ENCODE measurements around the gene ACAP2.
"Not testable (repeated sequence)": the region's sequence is repeated elsewhere in the genome, so short reads cannot be mapped to it uniquely, and the experiment has no call there.

The ACAP2 gene

DNA sequence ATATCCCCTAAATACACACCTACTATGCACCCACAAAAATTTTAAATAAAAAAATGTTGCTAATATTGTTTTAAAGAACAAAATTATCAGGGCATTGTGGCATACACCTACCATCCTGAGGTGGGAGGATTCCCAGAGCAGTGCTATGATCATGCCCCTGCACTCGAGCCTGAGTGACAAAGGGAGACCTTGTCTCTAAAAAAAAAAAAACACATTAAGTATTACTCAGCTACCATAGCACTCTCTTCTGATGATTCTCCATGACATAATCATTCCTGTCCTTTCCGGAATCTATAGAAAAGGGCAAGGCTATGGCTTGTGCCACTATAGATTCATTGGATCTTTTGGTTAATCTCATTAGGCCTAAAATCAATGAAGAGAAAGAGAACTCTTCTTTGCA lies 77.4 kb downstream of the ACAP2 start:
- no peak overlapping the region for H3K9ac ChIP-seq (ENCODE audit: low read length)
- H3K4me1 ChIP-seq (ENCODE audit: control insufficient read depth in 1 of 2, insufficient read depth in 2 of 2, low read length in 2 of 2): no peaks in the 10 kb centered on the region
- H3K4me2 ChIP-seq (ENCODE audit: low read length): no peak overlapping the region
- no peak overlapping the region for H3K27ac ChIP-seq (ENCODE audit: low read depth, low read length)
- no CpG with 5 or more reads among the region's 2 CpGs for WGBS (ENCODE audit: extremely low coverage, insufficient coverage, insufficient read length)
- no peaks in the 10 kb centered on the region for H3K79me2 ChIP-seq (ENCODE audit: control insufficient read depth, insufficient read depth, low read length, poor library complexity)
- H4K8ac ChIP-seq (ENCODE audit: low read depth, low read length): no peak overlapping the region
- no peak overlapping the region for H3K4me3 ChIP-seq (ENCODE audit: low read depth, low read length)
- peaks cover 0 to under 1% of the 10 kb centered on the region in 2 experiments for H3K36me3 ChIP-seq (ENCODE audit: control insufficient read depth in 1 of 2, insufficient read depth in 2 of 2, low read length in 2 of 2)
- H4K91ac ChIP-seq (ENCODE audit: low read depth, low read length): no peak overlapping the region
- H2AK5ac ChIP-seq (ENCODE audit: low read length): no peak overlapping the region
- no peaks in the 10 kb centered on the region for H3K9me3 ChIP-seq (ENCODE audit: insufficient read depth, low read depth, low read length)
- no peaks in the 10 kb centered on the region for H3K79me1 ChIP-seq (ENCODE audit: low read length)
- H2BK5ac ChIP-seq (ENCODE audit: low read depth, low read length, poor library complexity): no peak overlapping the region
- no peak overlapping the region for H3K14ac ChIP-seq (ENCODE audit: low read length)
- H2AFZ ChIP-seq (ENCODE audit: insufficient read depth, low read length, poor library complexity): no peak overlapping the region
- no peak overlapping the region for H2BK12ac ChIP-seq (ENCODE audit: low read length)
- H2BK120ac ChIP-seq (ENCODE audit: insufficient read depth, low read length, poor library complexity): no peak overlapping the region
- no peak overlapping the region for H3K4ac ChIP-seq (ENCODE audit: low read depth, low read length)
- H3K23ac ChIP-seq (ENCODE audit: low read length): no peak overlapping the region
- no peak overlapping the region for H3K18ac ChIP-seq (ENCODE audit: low read length)
- no peaks in the 10 kb centered on the region for H3K27me3 ChIP-seq (ENCODE audit: insufficient read depth, low read length)
- no peak for DNase-seq
- H4K12ac ChIP-seq (ENCODE audit: low read depth, low read length): no peak overlapping the region

DNA sequence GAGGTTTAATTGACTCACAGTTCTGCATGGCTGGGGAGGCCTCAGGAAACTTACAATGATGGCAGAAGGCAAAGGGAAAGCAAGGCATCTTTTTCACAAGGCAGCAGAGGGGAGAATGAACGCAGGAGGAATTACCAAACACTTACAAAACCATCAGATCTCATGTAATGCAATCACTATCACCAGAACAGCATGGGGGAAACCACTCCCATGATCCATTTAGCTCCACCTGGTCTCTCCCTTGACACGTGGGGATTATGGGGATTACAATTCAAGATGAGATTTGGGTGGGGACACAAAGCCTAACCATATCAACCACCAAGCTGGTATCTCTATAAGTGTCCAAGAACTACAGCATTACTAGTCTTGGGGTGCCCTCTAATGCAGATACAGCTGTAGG lies 85.0 kb downstream of the ACAP2 start:
- not testable (repeated sequence) for H3K9ac ChIP-seq (ENCODE audit: low read length); H2BK5ac ChIP-seq (ENCODE audit: low read depth, low read length, poor library complexity); H4K8ac ChIP-seq (ENCODE audit: low read depth, low read length); H3K79me1 ChIP-seq (ENCODE audit: low read length); H3K4ac ChIP-seq (ENCODE audit: low read depth, low read length); H3K36me3 ChIP-seq (ENCODE audit: control insufficient read depth in 1 of 2, insufficient read depth in 2 of 2, low read length in 2 of 2); H3K23ac ChIP-seq (ENCODE audit: low read length); H3K79me2 ChIP-seq (ENCODE audit: control insufficient read depth, insufficient read depth, low read length, poor library complexity); H2AFZ ChIP-seq (ENCODE audit: insufficient read depth, low read length, poor library complexity); H2BK12ac ChIP-seq (ENCODE audit: low read length); H2BK120ac ChIP-seq (ENCODE audit: insufficient read depth, low read length, poor library complexity); H2AK5ac ChIP-seq (ENCODE audit: low read length); H4K91ac ChIP-seq (ENCODE audit: low read depth, low read length); H3K9me3 ChIP-seq (ENCODE audit: insufficient read depth, low read depth, low read length); H3K18ac ChIP-seq (ENCODE audit: low read length); DNase-seq; H3K4me3 ChIP-seq (ENCODE audit: low read depth, low read length); H3K4me2 ChIP-seq (ENCODE audit: low read length); H3K14ac ChIP-seq (ENCODE audit: low read length); H3K27ac ChIP-seq (ENCODE audit: low read depth, low read length); H3K27me3 ChIP-seq (ENCODE audit: insufficient read depth, low read length); H4K12ac ChIP-seq (ENCODE audit: low read depth, low read length)
- WGBS (ENCODE audit: extremely low coverage, insufficient coverage, insufficient read length): no CpG with 5 or more reads among the region's 2 CpGs
- peaks cover 12 to 13% of the 10 kb centered on the region in 2 experiments for H3K4me1 ChIP-seq (ENCODE audit: control insufficient read depth in 1 of 2, insufficient read depth in 2 of 2, low read length in 2 of 2)

DNA sequence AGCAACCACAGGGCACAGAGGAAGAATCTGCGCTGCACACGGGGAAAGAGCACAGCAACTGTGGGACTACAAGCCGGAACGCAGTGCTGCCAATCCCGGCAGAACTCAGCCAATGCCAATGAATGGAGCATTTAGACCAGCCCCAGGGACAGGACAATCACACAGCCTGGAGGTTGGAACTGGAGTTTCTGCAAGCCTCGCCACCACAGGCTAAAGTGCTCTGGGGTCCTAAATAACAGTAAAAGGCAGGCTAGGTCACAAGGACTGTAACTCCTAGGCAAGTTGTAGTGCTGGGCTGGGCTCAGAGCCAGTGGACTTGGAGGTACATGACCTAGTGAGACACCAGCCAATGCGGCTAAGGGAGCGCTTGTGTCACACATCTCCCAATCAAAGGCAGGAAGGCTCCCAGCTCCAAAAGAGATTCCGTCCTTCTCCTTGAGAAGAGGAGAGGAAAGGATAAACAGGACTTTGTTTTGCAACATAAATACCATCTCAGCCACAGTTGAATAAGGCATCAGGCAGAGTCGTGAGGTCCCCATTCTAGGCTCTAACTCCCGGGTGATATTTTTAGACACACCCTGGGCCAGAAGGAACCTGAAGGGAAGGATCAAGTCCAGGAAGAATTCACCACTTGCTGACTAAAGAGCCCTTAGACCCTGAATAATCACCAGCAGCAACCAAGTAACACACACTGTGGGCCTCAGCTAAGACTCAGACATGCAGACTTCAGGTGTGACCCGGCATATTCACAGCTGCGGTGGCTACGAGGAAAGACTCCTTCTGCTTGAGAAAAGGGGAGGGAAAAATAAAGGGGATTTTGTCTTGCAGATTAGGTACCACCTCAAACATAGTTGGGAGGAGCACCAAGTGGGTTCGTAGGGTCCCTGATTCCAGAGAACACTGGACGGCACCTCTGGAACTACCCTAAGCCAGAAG lies 86.4 kb downstream of the ACAP2 start:
- Histone ChIP-seq H2BK120ac (ENCODE audit: insufficient read depth, low read length, poor library complexity) (no peak overlapping the region), H3K4me3 (ENCODE audit: low read depth, low read length) (no peak overlapping the region), H3K79me1 (ENCODE audit: low read length) (no peaks in the 10 kb centered on the region), H3K14ac (ENCODE audit: low read length) (no peak overlapping the region), H3K23ac (ENCODE audit: low read length) (no peak overlapping the region), H3K9me3 (ENCODE audit: insufficient read depth, low read depth, low read length) (no peaks in the 10 kb centered on the region), H3K9ac (ENCODE audit: low read length) (no peak overlapping the region), H2AFZ (ENCODE audit: insufficient read depth, low read length, poor library complexity) (no peak overlapping the region), H3K18ac (ENCODE audit: low read length) (peak overlapping the region; percentile 57), H3K27me3 (ENCODE audit: insufficient read depth, low read length) (no peaks in the 10 kb centered on the region), H3K4ac (ENCODE audit: low read depth, low read length) (no peak overlapping the region), H4K8ac (ENCODE audit: low read depth, low read length) (no peak overlapping the region), H2BK5ac (ENCODE audit: low read depth, low read length, poor library complexity) (no peak overlapping the region), H3K4me1 (ENCODE audit: control insufficient read depth in 1 of 2, insufficient read depth in 2 of 2, low read length in 2 of 2) (peaks cover 12 to 13% of the 10 kb centered on the region in 2 experiments), H3K27ac (ENCODE audit: low read depth, low read length) (peak overlapping the region; percentile 10), H3K79me2 (ENCODE audit: control insufficient read depth, insufficient read depth, low read length, poor library complexity) (no peaks in the 10 kb centered on the region), H4K91ac (ENCODE audit: low read depth, low read length) (no peak overlapping the region), H3K4me2 (ENCODE audit: low read length) (no peak overlapping the region), H2BK12ac (ENCODE audit: low read length) (no peak overlapping the region), H2AK5ac (ENCODE audit: low read length) (no peak overlapping the region), H3K36me3 (ENCODE audit: control insufficient read depth in 1 of 2, insufficient read depth in 2 of 2, low read length in 2 of 2) (peaks cover 0 to 2% of the 10 kb centered on the region in 2 experiments), H4K12ac (ENCODE audit: low read depth, low read length) (no peak overlapping the region)
- no peak for DNase-seq
- no CpG with 5 or more reads among the region's 16 CpGs for WGBS (ENCODE audit: extremely low coverage, insufficient coverage, insufficient read length)

DNA sequence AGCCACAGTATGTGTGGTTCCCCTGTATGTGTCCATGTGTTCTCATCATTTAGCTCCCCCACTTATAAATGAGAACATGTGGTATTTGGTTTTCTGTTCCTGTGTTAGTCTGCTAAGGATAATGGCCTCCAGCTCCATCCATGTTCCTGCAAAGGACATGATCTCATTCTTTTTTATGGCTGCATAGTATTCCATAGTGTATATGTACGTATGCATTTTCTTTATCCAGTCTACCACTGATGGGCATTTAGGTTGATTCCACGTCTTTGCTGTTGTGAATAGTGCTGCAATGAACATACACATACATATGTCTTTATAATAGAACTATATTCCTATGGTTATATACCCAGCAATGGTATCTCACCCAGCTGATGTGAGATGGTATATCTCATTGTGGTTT lies 88.8 kb downstream of the ACAP2 start:
- not testable (repeated sequence) for H3K27ac ChIP-seq (ENCODE audit: low read depth, low read length); H4K8ac ChIP-seq (ENCODE audit: low read depth, low read length); H3K9me3 ChIP-seq (ENCODE audit: insufficient read depth, low read depth, low read length); H4K12ac ChIP-seq (ENCODE audit: low read depth, low read length); H3K4ac ChIP-seq (ENCODE audit: low read depth, low read length); H2BK12ac ChIP-seq (ENCODE audit: low read length); H3K14ac ChIP-seq (ENCODE audit: low read length); H2BK5ac ChIP-seq (ENCODE audit: low read depth, low read length, poor library complexity); H3K23ac ChIP-seq (ENCODE audit: low read length); H2AFZ ChIP-seq (ENCODE audit: insufficient read depth, low read length, poor library complexity); H3K36me3 ChIP-seq (ENCODE audit: control insufficient read depth in 1 of 2, insufficient read depth in 2 of 2, low read length in 2 of 2); H3K4me3 ChIP-seq (ENCODE audit: low read depth, low read length); H3K9ac ChIP-seq (ENCODE audit: low read length); H4K91ac ChIP-seq (ENCODE audit: low read depth, low read length); H3K79me1 ChIP-seq (ENCODE audit: low read length); H2AK5ac ChIP-seq (ENCODE audit: low read length); H3K18ac ChIP-seq (ENCODE audit: low read length); H3K79me2 ChIP-seq (ENCODE audit: control insufficient read depth, insufficient read depth, low read length, poor library complexity); H3K4me2 ChIP-seq (ENCODE audit: low read length); H3K27me3 ChIP-seq (ENCODE audit: insufficient read depth, low read length); H2BK120ac ChIP-seq (ENCODE audit: insufficient read depth, low read length, poor library complexity); DNase-seq
- no CpG with 5 or more reads among the region's 2 CpGs for WGBS (ENCODE audit: extremely low coverage, insufficient coverage, insufficient read length)
- H3K4me1 ChIP-seq (ENCODE audit: control insufficient read depth in 1 of 2, insufficient read depth in 2 of 2, low read length in 2 of 2): peaks cover 12 to 13% of the 10 kb centered on the region in 2 experiments
